ENCODE results near the gene MCU.

Gene MCU

GRCh38 chr10:72731916-72732419, 40.0 kb downstream of the MCU start:
- TF ChIP-seq FOXP2 (optimal IDR thresholded peaks at IDR 0.05; ENCODE audit: borderline replicate concordance, extremely low read depth, extremely low read length, insufficient read depth) (no peak), SIN3A (IDR thresholded peaks at IDR 0.05; ENCODE audit: borderline replicate concordance, insufficient read depth, low read length) (no peak), TAF1 (IDR thresholded peaks at IDR 0.05; ENCODE audit: borderline replicate concordance, insufficient read depth, low read length) (no peak), REST (IDR thresholded peaks at IDR 0.05; ENCODE audit: insufficient read depth in 1 of 2, low read depth in 2 of 2, low read length in 2 of 2) (no peak), POLR2AphosphoS5 (IDR thresholded peaks at IDR 0.05; ENCODE audit: low read depth, low read length) (no peak)

- TF ChIP-seq REST (IDR thresholded peaks at IDR 0.05; ENCODE audit: insufficient read depth in 1 of 2, low read depth in 2 of 2, low read length in 2 of 2) (no peak), POLR2AphosphoS5 (IDR thresholded peaks at IDR 0.05; ENCODE audit: low read depth, low read length) (no peak), FOXP2 (optimal IDR thresholded peaks at IDR 0.05; ENCODE audit: borderline replicate concordance, extremely low read depth, extremely low read length, insufficient read depth) (no peak), TAF1 (IDR thresholded peaks at IDR 0.05; ENCODE audit: borderline replicate concordance, insufficient read depth, low read length) (no peak), SIN3A (IDR thresholded peaks at IDR 0.05; ENCODE audit: borderline replicate concordance, insufficient read depth, low read length) (no peak)
Measured at GRCh38 chr10:72732521-72732920, 40.6 kb downstream of the MCU start.

- TF ChIP-seq SIN3A (IDR thresholded peaks at IDR 0.05; ENCODE audit: borderline replicate concordance, insufficient read depth, low read length): no peak
- no peak for TF ChIP-seq TAF1 (IDR thresholded peaks at IDR 0.05; ENCODE audit: borderline replicate concordance, insufficient read depth, low read length)
- no peak for TF ChIP-seq POLR2AphosphoS5 (IDR thresholded peaks at IDR 0.05; ENCODE audit: low read depth, low read length)
- TF ChIP-seq REST (IDR thresholded peaks at IDR 0.05; ENCODE audit: insufficient read depth in 1 of 2, low read depth in 2 of 2, low read length in 2 of 2): no peak
- no peak for TF ChIP-seq FOXP2 (optimal IDR thresholded peaks at IDR 0.05; ENCODE audit: borderline replicate concordance, extremely low read depth, extremely low read length, insufficient read depth)
Measured at GRCh38 chr10:72733989-72734388, 42.0 kb downstream of the MCU start.

- no peak for TF ChIP-seq POLR2AphosphoS5 (IDR thresholded peaks at IDR 0.05; ENCODE audit: low read depth, low read length)
- no peak for TF ChIP-seq SIN3A (IDR thresholded peaks at IDR 0.05; ENCODE audit: borderline replicate concordance, insufficient read depth, low read length)
- no peak for TF ChIP-seq TAF1 (IDR thresholded peaks at IDR 0.05; ENCODE audit: borderline replicate concordance, insufficient read depth, low read length)
- no peak for TF ChIP-seq REST (IDR thresholded peaks at IDR 0.05; ENCODE audit: insufficient read depth in 1 of 2, low read depth in 2 of 2, low read length in 2 of 2)
- TF ChIP-seq FOXP2 (optimal IDR thresholded peaks at IDR 0.05; ENCODE audit: borderline replicate concordance, extremely low read depth, extremely low read length, insufficient read depth): no peak
Measured at GRCh38 chr10:72735288-72735936, 43.5 kb downstream of the MCU start.

All from PFSK-1 (cell line).